ENCODE results near the gene ACVR1B.

DNA sequence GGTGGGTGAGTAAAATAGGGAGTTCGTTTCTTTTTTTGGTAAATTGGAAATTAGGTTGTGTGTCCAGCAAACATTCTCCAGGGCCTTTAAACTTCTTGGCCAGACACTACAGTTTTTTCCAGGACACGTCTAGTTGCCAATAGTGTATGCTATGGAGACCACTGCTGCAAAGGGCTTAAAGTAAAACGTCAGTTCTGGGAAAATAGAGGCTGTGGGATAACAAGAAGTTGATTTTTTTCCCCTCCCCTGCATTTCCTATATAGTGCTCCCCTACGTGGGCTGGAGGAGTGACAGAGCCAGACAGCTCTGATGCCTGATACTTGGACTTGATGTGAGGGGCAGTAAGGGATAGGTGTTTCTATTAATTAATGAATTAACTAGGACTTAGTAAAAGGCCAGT lies 2.4 kb downstream of the ACVR1B start:
- TF ChIP-seq HDGF (IDR thresholded peaks at IDR 0.05) = no peak
- no peak for TF ChIP-seq SMC3 (conservative IDR thresholded peaks at IDR 0.05; ENCODE audit: insufficient read depth, low read depth, low read length)
- no peak for TF ChIP-seq TAF1 (IDR thresholded peaks at IDR 0.05; ENCODE audit: control insufficient read depth, extremely low read depth, insufficient read depth, low read length, severe bottlenecking)
- TF ChIP-seq FOXA1 (IDR thresholded peaks at IDR 0.05; ENCODE audit: borderline replicate concordance) = no peak
- no peak for TF ChIP-seq ZNF644 (tag; IDR thresholded peaks at IDR 0.05; ENCODE audit: low read depth)
- TF ChIP-seq SNAPC5 (CRISPR knock-in tag; IDR thresholded peaks at IDR 0.05) = no peak
- no peak for TF ChIP-seq ZNF398 (CRISPR knock-in tag; IDR thresholded peaks at IDR 0.05)
- TF ChIP-seq, protein P1, sequence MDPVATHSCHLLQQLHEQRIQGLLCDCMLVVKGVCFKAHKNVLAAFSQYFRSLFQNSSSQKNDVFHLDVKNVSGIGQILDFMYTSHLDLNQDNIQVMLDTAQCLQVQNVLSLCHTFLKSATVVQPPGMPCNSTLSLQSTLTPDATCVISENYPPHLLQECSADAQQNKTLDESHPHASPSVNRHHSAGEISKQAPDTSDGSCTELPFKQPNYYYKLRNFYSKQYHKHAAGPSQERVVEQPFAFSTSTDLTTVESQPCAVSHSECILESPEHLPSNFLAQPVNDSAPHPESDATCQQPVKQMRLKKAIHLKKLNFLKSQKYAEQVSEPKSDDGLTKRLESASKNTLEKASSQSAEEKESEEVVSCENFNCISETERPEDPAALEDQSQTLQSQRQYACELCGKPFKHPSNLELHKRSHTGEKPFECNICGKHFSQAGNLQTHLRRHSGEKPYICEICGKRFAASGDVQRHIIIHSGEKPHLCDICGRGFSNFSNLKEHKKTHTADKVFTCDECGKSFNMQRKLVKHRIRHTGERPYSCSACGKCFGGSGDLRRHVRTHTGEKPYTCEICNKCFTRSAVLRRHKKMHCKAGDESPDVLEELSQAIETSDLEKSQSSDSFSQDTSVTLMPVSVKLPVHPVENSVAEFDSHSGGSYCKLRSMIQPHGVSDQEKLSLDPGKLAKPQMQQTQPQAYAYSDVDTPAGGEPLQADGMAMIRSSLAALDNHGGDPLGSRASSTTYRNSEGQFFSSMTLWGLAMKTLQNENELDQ (CRISPR knock-in tag; IDR thresholded peaks at IDR 0.05; ENCODE audit: borderline replicate concordance) = no peak
- TF ChIP-seq ZC3H11A (IDR thresholded peaks at IDR 0.05; ENCODE audit: low read depth, low read length) = no peak
- TF ChIP-seq MEIS2 (IDR thresholded peaks at IDR 0.05; ENCODE audit: partially characterized antibody) = no peak
- no peak for TF ChIP-seq ETV1 (tag; conservative IDR thresholded peaks at IDR 0.05; ENCODE audit: low read depth)
- TF ChIP-seq, protein P2, sequence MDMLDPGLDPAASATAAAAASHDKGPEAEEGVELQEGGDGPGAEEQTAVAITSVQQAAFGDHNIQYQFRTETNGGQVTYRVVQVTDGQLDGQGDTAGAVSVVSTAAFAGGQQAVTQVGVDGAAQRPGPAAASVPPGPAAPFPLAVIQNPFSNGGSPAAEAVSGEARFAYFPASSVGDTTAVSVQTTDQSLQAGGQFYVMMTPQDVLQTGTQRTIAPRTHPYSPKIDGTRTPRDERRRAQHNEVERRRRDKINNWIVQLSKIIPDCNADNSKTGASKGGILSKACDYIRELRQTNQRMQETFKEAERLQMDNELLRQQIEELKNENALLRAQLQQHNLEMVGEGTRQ (CRISPR knock-in tag; IDR thresholded peaks at IDR 0.05) = no peak
- TF ChIP-seq CTCF (IDR thresholded peaks at IDR 0.05 in 2 of 3, conservative IDR thresholded peaks at IDR 0.05 in 1 of 3; ENCODE audit: insufficient read depth in 2 of 3, low read depth in 1 of 3, low read length in 3 of 3) = no peak
